ENCODE data around the gene OPTN. TPM values are rescaled to one million over a fixed set of nuclear protein-coding genes. Genes with fewer than 3 reads are reported as not detected.

OPTN gene
- total and polyA plus RNA-seq, 7 donors: 113 to 561 (median 390) TPM

DNA sequence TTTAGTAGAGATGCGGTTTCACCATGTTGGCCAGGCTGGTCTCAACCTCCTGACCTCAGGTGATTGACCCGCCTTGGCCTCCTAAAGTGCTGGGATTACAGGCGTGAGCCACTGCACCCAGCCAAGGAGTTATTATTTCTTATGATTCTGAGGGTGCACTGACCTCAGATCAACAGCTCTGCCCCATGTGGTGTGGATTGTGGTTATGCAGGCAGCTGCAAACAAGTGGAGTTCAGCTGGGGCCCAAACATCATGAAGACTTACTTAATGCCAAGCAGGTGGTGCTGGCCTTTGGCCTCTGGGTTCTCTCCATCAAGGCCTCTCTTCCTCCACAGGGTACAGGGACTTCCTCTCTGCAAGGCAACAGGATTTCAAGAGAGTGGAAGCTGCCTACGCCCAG, 45.1 kb upstream of the OPTN start:
- H3K36me3 ChIP-seq (ENCODE audit: insufficient read depth in 1 of 2, low read depth in 1 of 2): no peaks in the 10 kb centered on the region
- intact Hi-C loops (cut with DNase I): no loop called here
- no peak overlapping the region for H3K27ac ChIP-seq
- ATAC-seq (no peak), DNase-seq (no peak)
- no peak overlapping the region for H3K4me3 ChIP-seq
- no peaks in the 10 kb centered on the region for H3K27me3 ChIP-seq (ENCODE audit: insufficient read depth in 3 of 3, low read length in 2 of 3)
- 58 to 77% (median 65%) methylated on average over 4 of the region's 4 CpGs for WGBS, 3 donors
- no peaks in the 10 kb centered on the region for H3K4me1 ChIP-seq
- no peaks in the 10 kb centered on the region for H3K9me3 ChIP-seq
- TF ChIP-seq, protein P1, sequence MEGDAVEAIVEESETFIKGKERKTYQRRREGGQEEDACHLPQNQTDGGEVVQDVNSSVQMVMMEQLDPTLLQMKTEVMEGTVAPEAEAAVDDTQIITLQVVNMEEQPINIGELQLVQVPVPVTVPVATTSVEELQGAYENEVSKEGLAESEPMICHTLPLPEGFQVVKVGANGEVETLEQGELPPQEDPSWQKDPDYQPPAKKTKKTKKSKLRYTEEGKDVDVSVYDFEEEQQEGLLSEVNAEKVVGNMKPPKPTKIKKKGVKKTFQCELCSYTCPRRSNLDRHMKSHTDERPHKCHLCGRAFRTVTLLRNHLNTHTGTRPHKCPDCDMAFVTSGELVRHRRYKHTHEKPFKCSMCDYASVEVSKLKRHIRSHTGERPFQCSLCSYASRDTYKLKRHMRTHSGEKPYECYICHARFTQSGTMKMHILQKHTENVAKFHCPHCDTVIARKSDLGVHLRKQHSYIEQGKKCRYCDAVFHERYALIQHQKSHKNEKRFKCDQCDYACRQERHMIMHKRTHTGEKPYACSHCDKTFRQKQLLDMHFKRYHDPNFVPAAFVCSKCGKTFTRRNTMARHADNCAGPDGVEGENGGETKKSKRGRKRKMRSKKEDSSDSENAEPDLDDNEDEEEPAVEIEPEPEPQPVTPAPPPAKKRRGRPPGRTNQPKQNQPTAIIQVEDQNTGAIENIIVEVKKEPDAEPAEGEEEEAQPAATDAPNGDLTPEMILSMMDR (IDR thresholded peaks at IDR 0.05): no peak

DNA sequence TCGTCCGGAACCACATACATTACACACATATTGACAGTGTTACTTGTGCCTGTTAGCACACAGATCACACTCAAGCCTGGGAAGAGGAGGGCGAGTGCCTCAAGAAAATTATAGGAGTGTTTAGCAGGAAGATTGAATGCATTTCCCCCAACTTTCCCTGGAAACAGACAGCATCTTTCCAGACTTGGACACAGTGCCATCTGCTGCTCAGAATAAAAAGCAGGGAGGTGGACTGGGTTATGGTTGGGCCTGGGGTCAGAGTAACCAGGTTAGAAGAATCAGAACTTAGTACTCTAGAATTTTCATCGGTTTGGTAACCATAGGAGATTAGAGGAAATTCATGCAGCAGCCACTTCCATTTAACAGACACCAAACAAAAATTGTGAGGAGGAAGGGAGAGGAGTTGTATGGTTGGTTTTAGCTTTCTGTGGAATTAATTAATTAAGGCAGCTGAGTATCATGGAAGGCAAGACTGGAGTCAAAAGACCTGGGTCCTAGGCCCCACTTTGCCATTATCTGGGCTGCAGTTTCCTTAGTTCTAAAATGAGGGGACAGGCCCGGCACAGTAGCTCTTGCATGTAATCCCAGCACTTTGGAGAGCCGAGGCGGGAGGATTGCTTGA, 43.4 kb upstream of the OPTN start:
- Histone ChIP-seq H3K4me1 (no peaks in the 10 kb centered on the region), H3K27me3 (ENCODE audit: insufficient read depth in 3 of 3, low read length in 2 of 3) (no peaks in the 10 kb centered on the region), H3K36me3 (ENCODE audit: insufficient read depth in 1 of 2, low read depth in 1 of 2) (no peaks in the 10 kb centered on the region), H3K4me3 (no peak overlapping the region), H3K27ac (no peak overlapping the region), H3K9me3 (no peaks in the 10 kb centered on the region)
- intact Hi-C loops (cut with DNase I): no loop called here
- DNase-seq (no peak), ATAC-seq (no peak)
- TF ChIP-seq, protein P1 (IDR thresholded peaks at IDR 0.05): no peak
- 81% methylated on average over 7 of the region's 7 CpGs for WGBS, 3 donors

DNA sequence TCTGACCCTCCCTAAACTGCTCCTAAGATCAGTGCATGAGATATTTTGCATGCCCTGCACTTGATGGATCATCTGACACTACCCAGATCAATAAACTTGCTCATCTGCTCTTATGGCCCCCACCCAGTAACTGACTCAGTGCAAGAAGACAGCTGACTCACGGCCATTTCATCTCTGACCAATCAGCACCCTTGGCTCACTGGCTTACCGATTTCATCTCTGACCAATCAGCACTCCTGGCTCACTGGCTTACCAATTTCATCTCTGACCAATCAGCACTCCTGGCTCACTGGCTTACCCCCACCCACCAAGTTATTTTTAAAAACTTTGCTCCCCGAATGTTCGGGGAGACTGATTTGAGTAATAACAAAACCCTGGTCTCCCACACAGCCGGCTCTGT, 37.2 kb upstream of the OPTN start:
- Histone ChIP-seq H3K27ac (no peak overlapping the region), H3K9me3 (no peaks in the 10 kb centered on the region), H3K36me3 (ENCODE audit: insufficient read depth in 1 of 2, low read depth in 1 of 2) (no peaks in the 10 kb centered on the region), H3K27me3 (ENCODE audit: insufficient read depth in 3 of 3, low read length in 2 of 3) (no peaks in the 10 kb centered on the region), H3K4me1 (no peaks in the 10 kb centered on the region), H3K4me3 (no peak overlapping the region)
- ATAC-seq (no peak), DNase-seq (no peak)
- TF ChIP-seq, protein P1 (IDR thresholded peaks at IDR 0.05): no peak
- WGBS, 3 donors: 86 to 89% (median 87%) methylated on average over 5 of the region's 5 CpGs
- intact Hi-C loops (cut with DNase I): no loop called here

DNA sequence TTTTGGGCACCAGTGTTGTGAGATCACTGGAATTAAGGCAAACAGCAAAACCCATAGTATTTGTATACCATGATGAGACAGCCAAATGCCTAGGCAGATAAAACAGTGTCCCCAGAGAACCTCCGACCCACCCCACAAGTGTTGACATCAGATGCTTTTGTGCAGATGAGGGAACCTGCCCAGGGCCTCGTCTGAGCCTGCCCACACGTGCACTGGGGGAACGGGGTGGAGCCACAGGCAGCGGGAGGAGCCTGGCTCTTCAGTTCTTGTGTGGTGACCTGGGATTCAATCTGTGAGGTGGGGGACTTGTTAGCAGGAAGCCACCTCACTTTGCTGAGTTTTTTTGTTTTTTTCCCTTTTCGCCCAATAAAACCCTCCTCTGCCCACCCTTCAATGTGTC, 33.4 kb upstream of the OPTN start:
- 64 to 68% (median 64%) methylated on average over 6 of the region's 6 CpGs for WGBS, 3 donors
- no peaks in the 10 kb centered on the region for H3K27me3 ChIP-seq (ENCODE audit: insufficient read depth in 3 of 3, low read length in 2 of 3)
- DNase-seq: no peak
- ATAC-seq: no peak
- TF ChIP-seq, protein P1 (IDR thresholded peaks at IDR 0.05): no peak
- no peaks in the 10 kb centered on the region for H3K9me3 ChIP-seq
- H3K4me3 ChIP-seq: no peak overlapping the region
- H3K36me3 ChIP-seq (ENCODE audit: insufficient read depth in 1 of 2, low read depth in 1 of 2): no peaks in the 10 kb centered on the region
- intact Hi-C loops (cut with DNase I): loop anchor here in 1 of 2 donors (5.0 kb wide), 1 partner anchor 164 kb away; no protein-coding TSS in a partner anchor
- H3K4me1 ChIP-seq: no peaks in the 10 kb centered on the region
- no peak overlapping the region for H3K27ac ChIP-seq

DNA sequence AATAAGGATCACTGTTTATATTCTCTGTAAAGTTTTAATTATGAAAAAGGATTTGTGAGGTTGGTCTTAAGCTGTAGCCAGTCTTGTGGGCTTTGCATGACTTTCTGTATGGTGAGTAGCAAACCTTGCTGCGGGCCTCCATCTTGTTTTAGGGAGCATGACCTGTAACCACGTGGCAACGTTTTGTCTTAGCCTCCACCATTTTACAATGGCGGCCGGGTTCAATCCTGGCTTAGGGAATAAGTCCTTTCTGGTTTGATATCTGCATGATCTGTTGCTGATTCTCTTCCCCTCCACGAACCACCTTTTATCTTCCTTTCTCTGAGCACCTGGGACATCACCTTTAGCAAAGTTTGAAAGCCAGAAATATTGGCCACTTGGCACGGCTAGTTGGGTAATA, 32.5 kb upstream of the OPTN start:
- DNase-seq (no peak), ATAC-seq (no peak)
- intact Hi-C loops (cut with DNase I): loop anchor here in 1 of 2 donors (5.0 kb wide), 1 partner anchor 165 kb away; no protein-coding TSS in a partner anchor
- no peaks in the 10 kb centered on the region for H3K9me3 ChIP-seq
- H3K27ac ChIP-seq: no peak overlapping the region
- H3K27me3 ChIP-seq (ENCODE audit: insufficient read depth in 3 of 3, low read length in 2 of 3): no peaks in the 10 kb centered on the region
- no peaks in the 10 kb centered on the region for H3K36me3 ChIP-seq (ENCODE audit: insufficient read depth in 1 of 2, low read depth in 1 of 2)
- WGBS, 3 donors: 82 to 87% (median 85%) methylated on average over 7 of the region's 7 CpGs
- H3K4me1 ChIP-seq: no peaks in the 10 kb centered on the region
- no peak overlapping the region for H3K4me3 ChIP-seq
- TF ChIP-seq, protein P1 (IDR thresholded peaks at IDR 0.05): no peak

All from psoas muscle (tissue), 8 donors.